T-cell (primary cell): ENCODE results near the gene PRKAR1B. TPM values are rescaled to one million over a fixed set of nuclear protein-coding genes. Genes with fewer than 3 reads are reported as not detected.

Experiments used
- ATAC-seq, 4 experiments: fragments of 200-7000 bp in 3 of 4; fragments of 150-1000 bp in 1 of 4; cut with Tn5 transposase; replicated peaks in 1 of 4; 1 replicate in 3 of 4; 2 replicates in 1 of 4; pipeline ENCODE4 v1.10.0; 2021; ENCODE audit warnings: moderate library complexity in 3 of 4, mild to moderate bottlenecking in 2 of 4, moderate number of reproducible peaks in 1 of 4
- CTCF ChIA-PET, 2 donors: fragments of 300-600 bp; sonication (Branson Sonifier 250); formaldehyde crosslinking; loops; one replicate each; lab custom pipeline; 2022; ENCODE audit warnings: antibody characterized with exemption in 2 of 2; lab: Charles Lee
- POLR2A ChIA-PET, 2 donors: fragments of 300-600 bp; sonication (Branson Sonifier 250); formaldehyde crosslinking; loops; one replicate each; lab custom pipeline; 2022; ENCODE audit warnings: antibody characterized with exemption in 2 of 2; lab: Charles Lee
- DNase-seq, 35 experiments: peaks; one replicate each; pipeline versions ENCODE4 v3.0.0 to v3.0.0-alpha.2; 2013 to 2023
- H3K27ac ChIP-seq: one replicate; pipeline ENCODE4 v1.5.1; 2013; ENCODE audit warnings: low read length
- H3K27me3 ChIP-seq, 2 experiments: replicated peaks in 1 of 2; 1 replicate in 1 of 2; 2 replicates in 1 of 2; pipeline versions ENCODE4 v1.6.1 to v1.7.0; 2013; ENCODE audit warnings: low read length in 1 of 2, mixed read lengths in 1 of 2; ENCODE audit not compliant: control insufficient read depth in 2 of 2, insufficient read depth in 2 of 2; ENCODE audit errors: extremely low read depth in 1 of 2
- H3K36me3 ChIP-seq, 2 donors: 1 replicate in 1 of 2; 2 replicates in 1 of 2; pipeline versions ENCODE4 v1.6.1 to v1.7.0; 2013; ENCODE audit warnings: low read length in 1 of 2; ENCODE audit not compliant: control insufficient read depth in 2 of 2, insufficient read depth in 1 of 2; ENCODE audit errors: extremely low read depth in 1 of 2
- H3K4me1 ChIP-seq, 2 experiments: 1 replicate in 1 of 2; 2 replicates in 1 of 2; pipeline versions ENCODE4 v1.6.1 to v1.7.0; 2013; ENCODE audit warnings: low read length in 2 of 2, mixed read lengths in 1 of 2; ENCODE audit not compliant: insufficient read depth in 2 of 2, control insufficient read depth in 1 of 2; ENCODE audit errors: extremely low read depth in 1 of 2
- H3K4me3 ChIP-seq, 2 donors: 1 replicate in 1 of 2; 2 replicates in 1 of 2; pipeline versions ENCODE4 v1.5.1 to v1.7.0; 2013; ENCODE audit warnings: mild to moderate bottlenecking in 2 of 2, low read length in 1 of 2, moderate library complexity in 1 of 2; ENCODE audit not compliant: control insufficient read depth in 1 of 2; ENCODE audit errors: extremely low read depth in 1 of 2
- H3K9me3 ChIP-seq: 2 replicates; pipeline ENCODE4 v1.7.0; 2013
- H3K27ac Mint-ChIP-seq, 2 donors: one replicate each; pipeline ENCODE4 v1.8.0; 2020 to 2021; ENCODE audit warnings: mild to moderate bottlenecking in 2 of 2, mixed read lengths in 2 of 2
- H3K27me3 Mint-ChIP-seq, 2 donors: one replicate each; pipeline ENCODE4 v1.8.0; 2021 to 2022; ENCODE audit warnings: mixed read lengths in 2 of 2
- H3K36me3 Mint-ChIP-seq: one replicate; pipeline ENCODE4 v1.8.0; 2021; ENCODE audit warnings: mixed read lengths
- H3K4me1 Mint-ChIP-seq, 3 donors: one replicate each; pipeline ENCODE4 v1.8.0; 2020 to 2022; ENCODE audit warnings: mixed read lengths in 3 of 3, mild to moderate bottlenecking in 1 of 3
- H3K4me3 Mint-ChIP-seq, 3 donors: one replicate each; pipeline ENCODE4 v1.8.0; 2020 to 2022; ENCODE audit warnings: mild to moderate bottlenecking in 3 of 3, mixed read lengths in 3 of 3, moderate library complexity in 3 of 3
- H3K9me3 Mint-ChIP-seq, 3 donors: one replicate each; pipeline ENCODE4 v1.8.0; 2020 to 2022; ENCODE audit warnings: mixed read lengths in 3 of 3
- WGBS: methylation state at CpG from one replicate; pipeline ENCODE4 v1.1.5; 2013; ENCODE audit warnings: missing lambda C conversion rate; ENCODE audit not compliant: insufficient coverage; 5-methylcytosine and 5-hydroxymethylcytosine counted together
- total RNA-seq, 35 experiments: library from RNA in 6 of 35; stranded (reverse) in 6 of 35; fragments of 120-200 nt in 1 of 35; gene quantifications; one replicate each; pipeline versions ENCODE4 v1.2.1 to v1.2.4 and lab custom pipeline; 2013 to 2026

PRKAR1B gene
- total RNA-seq, 5 donors from 2014 or later (not counting 1 experiment from before 2014, with no cell fraction given) = 20.7 to 35.4 (median 24.4) TPM

GRCh38 chr7:545470-545869 is 181.6 kb downstream of the PRKAR1B start:
- POLR2A ChIA-PET = no interaction called here
- Histone ChIP-seq H3K9me3 (no peaks in the 10 kb centered on the region), H3K4me1 (peaks cover 0 to 3% of the 10 kb centered on the region in 2 experiments), H3K27me3 (peaks cover 0 to 4% of the 10 kb centered on the region in 2 experiments), H3K4me3 (no peak overlapping the region), H3K36me3 (peaks cover 0 to 2% of the 10 kb centered on the region in 2 donors), H3K27ac (no peak overlapping the region)
- Mint-ChIP-seq H3K9me3 (peaks cover 0 to 5% (median 3%) of the 10 kb centered on the region in 3 donors), H3K27ac (no peak overlapping the region), H3K27me3 (peaks cover 0 to 3% of the 10 kb centered on the region in 2 donors), H3K36me3 (peaks cover 8% of the 10 kb centered on the region), H3K4me1 (no peaks in the 10 kb centered on the region), H3K4me3 (no peak overlapping the region)
- CTCF ChIA-PET = no interaction called here
- WGBS = 88% methylated on average over 12 of the region's 16 CpGs
- DNase-seq (no peak), ATAC-seq (no peak)

GRCh38 chr7:544338-545221 is 182.5 kb downstream of the PRKAR1B start:
- H3K9me3 Mint-ChIP-seq = peaks cover 0 to 5% (median 3%) of the 10 kb centered on the region in 3 donors
- no peak overlapping the region for H3K4me3 ChIP-seq
- 83% methylated on average over 9 of the region's 18 CpGs for WGBS
- no peaks in the 10 kb centered on the region for H3K36me3 ChIP-seq
- CTCF ChIA-PET = no interaction called here
- peaks cover 0 to 4% of the 10 kb centered on the region in 2 experiments for H3K27me3 ChIP-seq
- POLR2A ChIA-PET = no interaction called here
- DNase-seq = no peak
- H3K27ac Mint-ChIP-seq = no peak overlapping the region
- no peak overlapping the region for H3K4me3 Mint-ChIP-seq
- H3K9me3 ChIP-seq = no peaks in the 10 kb centered on the region
- ATAC-seq = no peak
- peaks cover 0 to 3% of the 10 kb centered on the region in 2 donors for H3K27me3 Mint-ChIP-seq
- H3K4me1 ChIP-seq = peaks cover 0 to 3% of the 10 kb centered on the region in 2 experiments
- H3K36me3 Mint-ChIP-seq = peaks cover 8% of the 10 kb centered on the region
- H3K27ac ChIP-seq = no peak overlapping the region
- H3K4me1 Mint-ChIP-seq = no peaks in the 10 kb centered on the region

- Mint-ChIP-seq H3K9me3 (peaks cover 0 to 5% (median 3%) of the 10 kb centered on the region in 3 donors), H3K27ac (no peak overlapping the region), H3K4me3 (no peak overlapping the region), H3K36me3 (peaks cover 1% of the 10 kb centered on the region), H3K4me1 (no peaks in the 10 kb centered on the region), H3K27me3 (peaks cover 0 to 3% of the 10 kb centered on the region in 2 donors)
- Histone ChIP-seq H3K27me3 (peaks cover 0 to 4% of the 10 kb centered on the region in 2 experiments), H3K4me1 (peaks cover 0 to 3% of the 10 kb centered on the region in 2 experiments), H3K4me3 (no peak overlapping the region), H3K9me3 (no peaks in the 10 kb centered on the region), H3K27ac (no peak overlapping the region), H3K36me3 (no peaks in the 10 kb centered on the region)
- DNase-seq (no peak), ATAC-seq (no peak)
- 81% methylated on average over 18 of the region's 18 CpGs for WGBS
- ChIA-PET CTCF (no interaction called here), POLR2A (no interaction called here)
These were observed 183.4 kb downstream of the PRKAR1B start for GRCh38 chr7:543501-544337.

GRCh38 chr7:542713-543500 is 184.2 kb downstream of the PRKAR1B start:
- Histone ChIP-seq H3K27me3 (peaks cover 0 to 4% of the 10 kb centered on the region in 2 experiments), H3K36me3 (no peaks in the 10 kb centered on the region), H3K4me1 (peaks cover 0 to 3% of the 10 kb centered on the region in 2 experiments), H3K9me3 (no peaks in the 10 kb centered on the region), H3K27ac (no peak overlapping the region), H3K4me3 (no peak overlapping the region)
- 67% methylated on average over 24 of the region's 27 CpGs for WGBS
- CTCF ChIA-PET = no interaction called here
- POLR2A ChIA-PET = no interaction called here
- Mint-ChIP-seq H3K27me3 (peaks cover 0 to 3% of the 10 kb centered on the region in 2 donors), H3K36me3 (no peaks in the 10 kb centered on the region), H3K27ac (no peak overlapping the region), H3K4me1 (no peaks in the 10 kb centered on the region), H3K9me3 (peaks cover 0 to 5% (median 3%) of the 10 kb centered on the region in 3 donors), H3K4me3 (no peak overlapping the region)
- ATAC-seq (no peak), DNase-seq (no peak)

GRCh38 chr7:542131-542712 is 184.9 kb downstream of the PRKAR1B start:
- no peaks in the 10 kb centered on the region for H3K9me3 ChIP-seq
- H3K4me1 ChIP-seq = peaks cover 0 to 3% of the 10 kb centered on the region in 2 experiments
- H3K36me3 Mint-ChIP-seq = no peaks in the 10 kb centered on the region
- no peaks in the 10 kb centered on the region for H3K4me1 Mint-ChIP-seq
- no peaks in the 10 kb centered on the region for H3K36me3 ChIP-seq
- DNase-seq (no peak), ATAC-seq (no peak)
- peaks cover 0 to 5% (median 3%) of the 10 kb centered on the region in 3 donors for H3K9me3 Mint-ChIP-seq
- WGBS = 95% methylated on average over 19 of the region's 28 CpGs
- H3K27ac Mint-ChIP-seq = no peak overlapping the region
- POLR2A ChIA-PET = no interaction called here
- peaks cover 0 to 4% of the 10 kb centered on the region in 2 experiments for H3K27me3 ChIP-seq
- no peak overlapping the region for H3K4me3 ChIP-seq
- H3K4me3 Mint-ChIP-seq = no peak overlapping the region
- H3K27ac ChIP-seq = no peak overlapping the region
- peaks cover 0 to 3% of the 10 kb centered on the region in 2 donors for H3K27me3 Mint-ChIP-seq
- CTCF ChIA-PET = interaction anchor here in 1 of 2 donors (0.6 kb wide), 1 partner anchor 309 kb away, joined by 4 read pairs; no protein-coding TSS in a partner anchor
